WTC11 (cell line): ENCODE results near the gene ILF3.

ENCODE experiments used
- CREB1 ChIP-seq: sonication (generic); formaldehyde crosslinking; IDR thresholded peaks from 2 replicates; pipeline ENCODE4 v1.8.0; 2023; ENCODE audit warnings: mild to moderate bottlenecking, missing genetic modification reagents
- ESRRA ChIP-seq: sonication (generic); formaldehyde crosslinking; IDR thresholded peaks from 2 replicates; pipeline ENCODE4 v1.8.1; 2022; ENCODE audit warnings: mild to moderate bottlenecking, missing genetic modification reagents, borderline replicate concordance
- NR3C1 ChIP-seq: sonication (generic); formaldehyde crosslinking; conservative IDR thresholded peaks from 2 replicates; pipeline ENCODE4 v1.8.1; 2023; ENCODE audit warnings: low read depth, mild to moderate bottlenecking, missing genetic modification reagents
- TF ChIP-seq, protein P1 (sequence below): fragments of 200-600 bp; IDR thresholded peaks from 2 replicates; pipeline ENCODE4 v1.8.0; 2022; ENCODE audit warnings: antibody characterized with exemption

DNA sequence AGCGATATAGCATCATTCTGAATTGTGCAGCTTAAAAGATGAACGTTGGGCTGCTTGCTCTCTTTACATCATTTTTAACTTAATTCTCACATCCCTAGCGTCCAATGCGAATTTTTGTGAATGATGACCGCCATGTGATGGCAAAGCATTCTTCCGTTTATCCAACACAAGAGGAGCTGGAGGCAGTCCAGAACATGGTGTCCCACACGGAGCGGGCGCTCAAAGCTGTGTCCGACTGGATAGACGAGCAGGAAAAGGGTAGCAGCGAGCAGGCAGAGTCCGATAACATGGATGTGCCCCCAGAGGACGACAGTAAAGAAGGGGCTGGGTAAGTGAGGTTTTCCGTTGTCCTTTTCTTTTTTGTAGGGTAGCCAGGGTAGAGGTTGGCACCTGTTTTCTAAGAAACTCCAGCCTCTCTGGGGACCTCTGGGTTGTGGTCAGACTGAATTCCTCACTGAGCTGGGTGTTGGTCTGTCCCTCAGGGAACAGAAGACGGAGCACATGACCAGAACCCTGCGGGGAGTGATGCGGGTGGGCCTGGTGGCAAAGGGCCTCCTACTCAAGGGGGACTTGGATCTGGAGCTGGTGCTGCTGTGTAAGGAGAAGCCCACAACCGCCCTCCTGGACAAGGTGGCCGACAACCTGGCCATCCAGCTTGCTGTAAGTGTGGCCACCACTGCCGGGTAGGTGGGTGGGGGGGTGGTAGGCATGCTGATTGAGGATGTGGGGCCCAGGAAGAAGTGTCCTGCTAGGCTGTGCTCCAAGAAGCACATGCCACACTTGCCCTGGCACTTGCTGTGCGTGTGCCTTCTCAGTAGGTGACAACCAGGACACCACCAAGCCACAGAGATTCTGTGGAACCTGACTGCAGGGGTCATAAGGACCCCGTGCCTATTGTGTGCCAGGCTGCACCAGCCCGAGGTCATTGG lies 17.0 kb downstream of the ILF3 start:
- TF ChIP-seq, protein P1, sequence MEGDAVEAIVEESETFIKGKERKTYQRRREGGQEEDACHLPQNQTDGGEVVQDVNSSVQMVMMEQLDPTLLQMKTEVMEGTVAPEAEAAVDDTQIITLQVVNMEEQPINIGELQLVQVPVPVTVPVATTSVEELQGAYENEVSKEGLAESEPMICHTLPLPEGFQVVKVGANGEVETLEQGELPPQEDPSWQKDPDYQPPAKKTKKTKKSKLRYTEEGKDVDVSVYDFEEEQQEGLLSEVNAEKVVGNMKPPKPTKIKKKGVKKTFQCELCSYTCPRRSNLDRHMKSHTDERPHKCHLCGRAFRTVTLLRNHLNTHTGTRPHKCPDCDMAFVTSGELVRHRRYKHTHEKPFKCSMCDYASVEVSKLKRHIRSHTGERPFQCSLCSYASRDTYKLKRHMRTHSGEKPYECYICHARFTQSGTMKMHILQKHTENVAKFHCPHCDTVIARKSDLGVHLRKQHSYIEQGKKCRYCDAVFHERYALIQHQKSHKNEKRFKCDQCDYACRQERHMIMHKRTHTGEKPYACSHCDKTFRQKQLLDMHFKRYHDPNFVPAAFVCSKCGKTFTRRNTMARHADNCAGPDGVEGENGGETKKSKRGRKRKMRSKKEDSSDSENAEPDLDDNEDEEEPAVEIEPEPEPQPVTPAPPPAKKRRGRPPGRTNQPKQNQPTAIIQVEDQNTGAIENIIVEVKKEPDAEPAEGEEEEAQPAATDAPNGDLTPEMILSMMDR, result no peak
- TF ChIP-seq ESRRA (CRISPR knock-in tag), result no peak
- no peak for TF ChIP-seq NR3C1 (CRISPR knock-in tag)
- no peak for TF ChIP-seq CREB1
